Effector memory CD8-positive, alpha-beta T cell (primary cell): ENCODE results near the gene TBC1D19.
"Not testable (repeated sequence)": the region's sequence is repeated elsewhere in the genome, so short reads cannot be mapped to it uniquely, and the experiment has no call there.

Experiments used
- ATAC-seq: fragments of 150-1000 bp; cut with Tn5 transposase; replicated peaks from 2 replicates; pipeline ENCODE4 v1.10.0; 2021; ENCODE audit warnings: mild to moderate bottlenecking, moderate library complexity
- DNase-seq, 3 experiments: peaks; one replicate each; pipeline ENCODE4 v3.0.0; 2021
- H3K27ac Mint-ChIP-seq, 2 donors: one replicate each; pipeline ENCODE4 v1.8.0; 2022; ENCODE audit warnings: mild to moderate bottlenecking in 2 of 2, mixed read lengths in 2 of 2, moderate library complexity in 2 of 2
- H3K27me3 Mint-ChIP-seq, 2 donors: one replicate each; pipeline ENCODE4 v1.8.0; 2022; ENCODE audit warnings: mixed read lengths in 2 of 2
- H3K36me3 Mint-ChIP-seq: one replicate; pipeline ENCODE4 v1.8.0; 2022; ENCODE audit warnings: mild to moderate bottlenecking, moderate library complexity, mixed read lengths; ENCODE audit not compliant: insufficient read depth
- H3K4me1 Mint-ChIP-seq, 2 donors: one replicate each; pipeline ENCODE4 v1.8.0; 2022; ENCODE audit warnings: low read depth in 2 of 2, mixed read lengths in 2 of 2
- H3K4me3 Mint-ChIP-seq, 2 donors: one replicate each; pipeline ENCODE4 v1.8.0; 2022; ENCODE audit warnings: mild to moderate bottlenecking in 2 of 2, mixed read lengths in 2 of 2, moderate library complexity in 2 of 2
- H3K9me3 Mint-ChIP-seq, 2 donors: one replicate each; pipeline ENCODE4 v1.8.0; 2022; ENCODE audit warnings: mixed read lengths in 2 of 2

The TBC1D19 gene

GRCh38 chr4:26660261-26660660, 76.4 kb downstream of the TBC1D19 start:
- Mint-ChIP-seq H3K27me3 (no peaks in the 10 kb centered on the region), H3K27ac (no peak overlapping the region), H3K36me3 (peaks cover 4% of the 10 kb centered on the region), H3K9me3 (peaks cover 0 to 1% of the 10 kb centered on the region in 2 donors), H3K4me3 (no peak overlapping the region), H3K4me1 (no peaks in the 10 kb centered on the region)
- ATAC-seq (no peak), DNase-seq (no peak)

- peaks cover 4% of the 10 kb centered on the region for H3K36me3 Mint-ChIP-seq
- no peaks in the 10 kb centered on the region for H3K9me3 Mint-ChIP-seq
- no peak for ATAC-seq
- peak overlapping the region in 1 of 2 donors; percentile 16 for H3K27ac Mint-ChIP-seq
- H3K27me3 Mint-ChIP-seq: no peaks in the 10 kb centered on the region
- H3K4me3 Mint-ChIP-seq: no peak overlapping the region
- H3K4me1 Mint-ChIP-seq: no peaks in the 10 kb centered on the region
- no peak for DNase-seq
Measured at GRCh38 chr4:26663888-26664287, 80.0 kb downstream of the TBC1D19 start.

- no peak for ATAC-seq
- Mint-ChIP-seq H3K27ac (peak overlapping the region in 1 of 2 donors; percentile 20), H3K4me1 (no peaks in the 10 kb centered on the region), H3K27me3 (no peaks in the 10 kb centered on the region), H3K4me3 (no peak overlapping the region), H3K36me3 (peaks cover 13% of the 10 kb centered on the region), H3K9me3 (no peaks in the 10 kb centered on the region)
- DNase-seq: no peak
Measured at GRCh38 chr4:26670903-26671537, 87.1 kb downstream of the TBC1D19 start.

GRCh38 chr4:26679040-26679695, 95.3 kb downstream of the TBC1D19 start:
- not testable (repeated sequence) for ATAC-seq, H3K4me1 Mint-ChIP-seq, H3K27me3 Mint-ChIP-seq, DNase-seq, H3K27ac Mint-ChIP-seq, H3K4me3 Mint-ChIP-seq
- Mint-ChIP-seq H3K9me3 (peaks cover 8 to 13% of the 10 kb centered on the region in 2 donors), H3K36me3 (peaks cover 13% of the 10 kb centered on the region)

- H3K36me3 Mint-ChIP-seq: peaks cover 7% of the 10 kb centered on the region
- H3K4me1 Mint-ChIP-seq: no peaks in the 10 kb centered on the region
- H3K27ac Mint-ChIP-seq: no peak overlapping the region
- DNase-seq (no peak), ATAC-seq (no peak)
- H3K4me3 Mint-ChIP-seq: no peak overlapping the region
- peaks cover 5 to 13% of the 10 kb centered on the region in 2 donors for H3K9me3 Mint-ChIP-seq
- H3K27me3 Mint-ChIP-seq: no peaks in the 10 kb centered on the region
Measured at GRCh38 chr4:26682436-26682835, 98.6 kb downstream of the TBC1D19 start.

- DNase-seq: no peak
- H3K27ac Mint-ChIP-seq: no peak overlapping the region
- no peak for ATAC-seq
- H3K27me3 Mint-ChIP-seq: no peaks in the 10 kb centered on the region
- no peak overlapping the region for H3K4me3 Mint-ChIP-seq
- H3K36me3 Mint-ChIP-seq: peaks cover 4% of the 10 kb centered on the region
- no peaks in the 10 kb centered on the region for H3K4me1 Mint-ChIP-seq
- no peaks in the 10 kb centered on the region for H3K9me3 Mint-ChIP-seq
Measured at GRCh38 chr4:26685250-26685649, 101.4 kb downstream of the TBC1D19 start.

GRCh38 chr4:26687728-26688127, 103.8 kb downstream of the TBC1D19 start:
- DNase-seq: no peak
- no peak overlapping the region for H3K27ac Mint-ChIP-seq
- no peaks in the 10 kb centered on the region for H3K36me3 Mint-ChIP-seq

GRCh38 chr4:26690506-26690905, 106.6 kb downstream of the TBC1D19 start:
- Mint-ChIP-seq H3K4me3 (no peak overlapping the region), H3K27ac (no peak overlapping the region), H3K4me1 (no peaks in the 10 kb centered on the region), H3K27me3 (no peaks in the 10 kb centered on the region), H3K36me3 (no peaks in the 10 kb centered on the region), H3K9me3 (peaks cover 0 to 1% of the 10 kb centered on the region in 2 donors)
- ATAC-seq: no peak
- no peak for DNase-seq

More at GRCh38 chr4:26687728-26688127, 103.8 kb downstream of the TBC1D19 start:
- H3K9me3 Mint-ChIP-seq: no peaks in the 10 kb centered on the region
- H3K27me3 Mint-ChIP-seq: no peaks in the 10 kb centered on the region
- H3K4me3 Mint-ChIP-seq: no peak overlapping the region
- no peak for ATAC-seq
- no peaks in the 10 kb centered on the region for H3K4me1 Mint-ChIP-seq

- ATAC-seq: no peak
- H3K9me3 Mint-ChIP-seq: peaks cover 0 to 1% of the 10 kb centered on the region in 2 donors
- no peak overlapping the region for H3K4me3 Mint-ChIP-seq
- no peaks in the 10 kb centered on the region for H3K36me3 Mint-ChIP-seq
- no peaks in the 10 kb centered on the region for H3K27me3 Mint-ChIP-seq
- H3K27ac Mint-ChIP-seq: no peak overlapping the region
- no peak for DNase-seq
- H3K4me1 Mint-ChIP-seq: no peaks in the 10 kb centered on the region
Measured at GRCh38 chr4:26692014-26692726, 108.3 kb downstream of the TBC1D19 start.

- H3K4me3 Mint-ChIP-seq, H3K36me3 Mint-ChIP-seq, H3K27ac Mint-ChIP-seq, H3K4me1 Mint-ChIP-seq, DNase-seq, H3K27me3 Mint-ChIP-seq, ATAC-seq, H3K9me3 Mint-ChIP-seq: not testable (repeated sequence)
Measured at GRCh38 chr4:26694131-26694530, 110.2 kb downstream of the TBC1D19 start.

- Mint-ChIP-seq H3K4me1 (no peaks in the 10 kb centered on the region), H3K27ac (no peak overlapping the region)
Measured at GRCh38 chr4:26700110-26700509, 116.2 kb downstream of the TBC1D19 start.

GRCh38 chr4:26701095-26701494, 117.2 kb downstream of the TBC1D19 start:
- H3K4me3 Mint-ChIP-seq: no peak overlapping the region
- peaks cover 0 to 3% of the 10 kb centered on the region in 2 donors for H3K4me1 Mint-ChIP-seq
- H3K27me3 Mint-ChIP-seq: no peaks in the 10 kb centered on the region
- ATAC-seq: no peak
- no peaks in the 10 kb centered on the region for H3K36me3 Mint-ChIP-seq
- no peak overlapping the region for H3K27ac Mint-ChIP-seq
- DNase-seq: no peak
- no peaks in the 10 kb centered on the region for H3K9me3 Mint-ChIP-seq

More at GRCh38 chr4:26700110-26700509, 116.2 kb downstream of the TBC1D19 start:
- no peaks in the 10 kb centered on the region for H3K9me3 Mint-ChIP-seq
- H3K36me3 Mint-ChIP-seq: no peaks in the 10 kb centered on the region
- H3K27me3 Mint-ChIP-seq: no peaks in the 10 kb centered on the region
- no peak for ATAC-seq
- H3K4me3 Mint-ChIP-seq: no peak overlapping the region
- DNase-seq: no peak

GRCh38 chr4:26701786-26702227, 117.9 kb downstream of the TBC1D19 start:
- Mint-ChIP-seq H3K4me1 (peaks cover 0 to 3% of the 10 kb centered on the region in 2 donors), H3K9me3 (no peaks in the 10 kb centered on the region), H3K27ac (no peak overlapping the region), H3K36me3 (no peaks in the 10 kb centered on the region), H3K27me3 (no peaks in the 10 kb centered on the region), H3K4me3 (no peak overlapping the region)
- ATAC-seq (no peak), DNase-seq (no peak)

GRCh38 chr4:26707342-26707741, 123.5 kb downstream of the TBC1D19 start:
- no peak for ATAC-seq
- H3K27ac Mint-ChIP-seq: no peak overlapping the region

More at GRCh38 chr4:26707342-26707741, 123.5 kb downstream of the TBC1D19 start:
- Mint-ChIP-seq H3K36me3 (no peaks in the 10 kb centered on the region), H3K9me3 (no peaks in the 10 kb centered on the region), H3K4me3 (no peak overlapping the region), H3K4me1 (peaks cover 0 to 7% of the 10 kb centered on the region in 2 donors), H3K27me3 (no peaks in the 10 kb centered on the region)
- no peak for DNase-seq
